Natural killer cell treated with Interleukin-12 subunit alpha and Interleukin-12 subunit beta and Interleukin-15 and Interleukin-18, amount 100 ng/mL, for 72 hours (primary cell): ENCODE data around the gene IL10RB. TPM values are rescaled to one million over a fixed set of nuclear protein-coding genes. Genes with fewer than 3 reads are reported as not detected.
"Not testable (repeated sequence)": the region's sequence is repeated elsewhere in the genome, so short reads cannot be mapped to it uniquely, and the experiment has no call there.

ENCODE experiments used
- ATAC-seq, 2 donors: fragments of 150-1000 bp; cut with Tn5 transposase in 1 of 2; sonication (Bioruptor Pico), chemical (Tn5 transposase) in 1 of 2; 2 replicates each; pipeline ENCODE4 v1.10.0; 2021
- DNase-seq: peaks from one replicate; pipeline ENCODE4 v3.0.0; 2022; ENCODE audit warnings: low spot score
- H3K27ac Mint-ChIP-seq, 2 donors: 1 replicate in 1 of 2; 2 replicates in 1 of 2; pipeline ENCODE4 v1.8.0; 2022; ENCODE audit warnings: mixed read lengths in 2 of 2, mild to moderate bottlenecking in 1 of 2, moderate library complexity in 1 of 2
- H3K27me3 Mint-ChIP-seq, 2 donors: 1 replicate in 1 of 2; 2 replicates in 1 of 2; pipeline ENCODE4 v1.8.0; 2022; ENCODE audit warnings: mixed read lengths in 2 of 2
- H3K36me3 Mint-ChIP-seq: one replicate; pipeline ENCODE4 v1.8.0; 2022; ENCODE audit warnings: mixed read lengths
- H3K4me1 Mint-ChIP-seq, 2 donors: 1 replicate in 1 of 2; 2 replicates in 1 of 2; pipeline ENCODE4 v1.8.0; 2022; ENCODE audit warnings: low read depth in 2 of 2, mixed read lengths in 2 of 2, mild to moderate bottlenecking in 1 of 2
- H3K4me3 Mint-ChIP-seq: one replicate; pipeline ENCODE4 v1.8.0; 2022; ENCODE audit warnings: mixed read lengths
- H3K9me3 Mint-ChIP-seq: 2 replicates; pipeline ENCODE4 v1.8.0; 2022; ENCODE audit warnings: mixed read lengths
- total RNA-seq, 2 donors: library from RNA; stranded (reverse); gene quantifications; one replicate each; pipeline ENCODE4 v1.2.3, GENCODE V29; 2022

The IL10RB gene
- total RNA-seq, 2 donors from 2014 or later, result 19.9 to 22.2 TPM

- H3K4me1 Mint-ChIP-seq, result peaks cover 63 to 75% of the 10 kb centered on the region in 2 donors
- no peaks in the 10 kb centered on the region for H3K9me3 Mint-ChIP-seq
- H3K27ac Mint-ChIP-seq, result peak overlapping the region; percentile 82 to 83
- peaks cover 11% of the 10 kb centered on the region for H3K36me3 Mint-ChIP-seq
- ATAC-seq, result no peak
- H3K4me3 Mint-ChIP-seq, result peak overlapping the region; percentile 45
- no peak for DNase-seq
- H3K27me3 Mint-ChIP-seq, result no peaks in the 10 kb centered on the region
These were observed 30.0 kb upstream of the IL10RB start for GRCh38 chr21:33236013-33236686.

GRCh38 chr21:33236766-33237165, 29.4 kb upstream of the IL10RB start:
- H3K27me3 Mint-ChIP-seq, result no peaks in the 10 kb centered on the region
- H3K27ac Mint-ChIP-seq, result peak overlapping the region; percentile 82 to 83
- peaks cover 11% of the 10 kb centered on the region for H3K36me3 Mint-ChIP-seq
- peaks cover 62 to 73% of the 10 kb centered on the region in 2 donors for H3K4me1 Mint-ChIP-seq
- H3K9me3 Mint-ChIP-seq, result no peaks in the 10 kb centered on the region
- peak overlapping the region; percentile 45 for H3K4me3 Mint-ChIP-seq
- no peak for DNase-seq
- no peak for ATAC-seq

GRCh38 chr21:33237486-33237885, 28.7 kb upstream of the IL10RB start:
- Mint-ChIP-seq H3K4me1 (peaks cover 61 to 72% of the 10 kb centered on the region in 2 donors), H3K4me3 (peak overlapping the region; percentile 83), H3K27me3 (no peaks in the 10 kb centered on the region), H3K27ac (peak overlapping the region; percentile 82 to 83), H3K9me3 (no peaks in the 10 kb centered on the region), H3K36me3 (peaks cover 6% of the 10 kb centered on the region)
- ATAC-seq (no peak), DNase-seq (no peak)

- Mint-ChIP-seq H3K27me3 (no peaks in the 10 kb centered on the region), H3K36me3 (peaks cover under 1% of the 10 kb centered on the region), H3K9me3 (no peaks in the 10 kb centered on the region), H3K27ac (peak overlapping the region; percentile 82 to 83), H3K4me3 (peak overlapping the region; percentile 83), H3K4me1 (peaks cover 55 to 66% of the 10 kb centered on the region in 2 donors)
- ATAC-seq (peak; percentile 68 to 75), DNase-seq (no peak)
These were observed 28.0 kb upstream of the IL10RB start for GRCh38 chr21:33238146-33238545.

GRCh38 chr21:33238565-33239255, 27.5 kb upstream of the IL10RB start:
- Mint-ChIP-seq H3K9me3 (no peaks in the 10 kb centered on the region), H3K4me1 (peaks cover 56 to 66% of the 10 kb centered on the region in 2 donors), H3K27ac (peak overlapping the region; percentile 82 to 83), H3K36me3 (no peaks in the 10 kb centered on the region), H3K27me3 (no peaks in the 10 kb centered on the region), H3K4me3 (peak overlapping the region; percentile 83)
- no peak for DNase-seq
- ATAC-seq, result peak; percentile 75 to 81

GRCh38 chr21:33239559-33240127, 26.5 kb upstream of the IL10RB start:
- ATAC-seq, H3K27me3 Mint-ChIP-seq, H3K36me3 Mint-ChIP-seq, H3K9me3 Mint-ChIP-seq, DNase-seq: not testable (repeated sequence)
- Mint-ChIP-seq H3K4me3 (peak overlapping the region; percentile 83), H3K4me1 (peaks cover 58 to 69% of the 10 kb centered on the region in 2 donors), H3K27ac (peak overlapping the region; percentile 82 to 83)

- Mint-ChIP-seq H3K9me3 (no peaks in the 10 kb centered on the region), H3K4me1 (peaks cover 62 to 74% of the 10 kb centered on the region in 2 donors), H3K36me3 (no peaks in the 10 kb centered on the region), H3K27me3 (no peaks in the 10 kb centered on the region), H3K27ac (peak overlapping the region; percentile 82 to 83), H3K4me3 (peak overlapping the region; percentile 64)
- ATAC-seq (no peak), DNase-seq (no peak)
These were observed 25.8 kb upstream of the IL10RB start for GRCh38 chr21:33240404-33240803.

- H3K27ac Mint-ChIP-seq, result peak overlapping the region; percentile 66 to 88
- peaks cover 13% of the 10 kb centered on the region for H3K36me3 Mint-ChIP-seq
- H3K4me3 Mint-ChIP-seq, result peak overlapping the region; percentile 48
- H3K27me3 Mint-ChIP-seq, result no peaks in the 10 kb centered on the region
- ATAC-seq, result no peak
- no peak for DNase-seq
- H3K4me1 Mint-ChIP-seq, result peaks cover 66 to 81% of the 10 kb centered on the region in 2 donors
- no peaks in the 10 kb centered on the region for H3K9me3 Mint-ChIP-seq
These were observed 24.3 kb upstream of the IL10RB start for GRCh38 chr21:33241846-33242245.

GRCh38 chr21:33242846-33243245, 23.3 kb upstream of the IL10RB start:
- not testable (repeated sequence) for DNase-seq, H3K4me3 Mint-ChIP-seq, ATAC-seq, H3K27me3 Mint-ChIP-seq, H3K9me3 Mint-ChIP-seq
- H3K4me1 Mint-ChIP-seq, result peaks cover 64 to 79% of the 10 kb centered on the region in 2 donors
- peaks cover 19% of the 10 kb centered on the region for H3K36me3 Mint-ChIP-seq
- peak overlapping the region in 1 of 2 donors; percentile 98 for H3K27ac Mint-ChIP-seq

GRCh38 chr21:33244082-33244778, 21.9 kb upstream of the IL10RB start:
- H3K4me1 Mint-ChIP-seq, result peaks cover 64 to 75% of the 10 kb centered on the region in 2 donors
- peaks cover 26% of the 10 kb centered on the region for H3K36me3 Mint-ChIP-seq
- ATAC-seq, result peak; percentile 63 to 74
- H3K4me3 Mint-ChIP-seq, result peak overlapping the region; percentile 43
- peak overlapping the region; percentile 63 to 98 for H3K27ac Mint-ChIP-seq
- no peaks in the 10 kb centered on the region for H3K9me3 Mint-ChIP-seq
- H3K27me3 Mint-ChIP-seq, result no peaks in the 10 kb centered on the region
- DNase-seq, result no peak

- H3K4me3 Mint-ChIP-seq, result peak overlapping the region; percentile 43
- ATAC-seq (peak; percentile 59 to 63), DNase-seq (no peak)
- peak overlapping the region; percentile 63 to 98 for H3K27ac Mint-ChIP-seq
- H3K27me3 Mint-ChIP-seq, result no peaks in the 10 kb centered on the region
- H3K4me1 Mint-ChIP-seq, result peaks cover 66 to 75% of the 10 kb centered on the region in 2 donors
- H3K9me3 Mint-ChIP-seq, result no peaks in the 10 kb centered on the region
- H3K36me3 Mint-ChIP-seq, result peaks cover 30% of the 10 kb centered on the region
These were observed 21.4 kb upstream of the IL10RB start for GRCh38 chr21:33244779-33245105.

GRCh38 chr21:33245289-33245918, 20.8 kb upstream of the IL10RB start:
- Mint-ChIP-seq H3K27ac (peak overlapping the region; percentile 63 to 98), H3K27me3 (no peaks in the 10 kb centered on the region), H3K4me3 (peak overlapping the region; percentile 43), H3K36me3 (peaks cover 32% of the 10 kb centered on the region), H3K4me1 (peaks cover 62 to 75% of the 10 kb centered on the region in 2 donors), H3K9me3 (no peaks in the 10 kb centered on the region)
- no peak for DNase-seq
- no peak for ATAC-seq

- peaks cover 67 to 80% of the 10 kb centered on the region in 2 donors for H3K4me1 Mint-ChIP-seq
- no peaks in the 10 kb centered on the region for H3K27me3 Mint-ChIP-seq
- DNase-seq (no peak), ATAC-seq (no peak)
- no peak overlapping the region for H3K4me3 Mint-ChIP-seq
- H3K36me3 Mint-ChIP-seq, result peaks cover 41% of the 10 kb centered on the region
- H3K9me3 Mint-ChIP-seq, result no peaks in the 10 kb centered on the region
- H3K27ac Mint-ChIP-seq, result peak overlapping the region; percentile 19 to 72
These were observed 19.7 kb upstream of the IL10RB start for GRCh38 chr21:33246506-33246905.
